ENCODE measurements around the gene MAPK10. TPM values are rescaled to one million over a fixed set of nuclear protein-coding genes. Genes with fewer than 3 reads are reported as not detected.

Gene MAPK10
- total RNA-seq, 1 donor from 2014 or later, result 23.6 TPM

- H3K27ac ChIP-seq, result no peak overlapping the region
- DNase-seq (no peak), ATAC-seq (no peak)
- H3K4me1 ChIP-seq, result no peaks in the 10 kb centered on the region
- no peaks in the 10 kb centered on the region for H3K9me3 ChIP-seq
- H3K4me3 ChIP-seq, result no peak overlapping the region
- no peaks in the 10 kb centered on the region for H3K36me3 ChIP-seq
- H3K27me3 ChIP-seq, result no peaks in the 10 kb centered on the region
- no peak for TF ChIP-seq CTCF (IDR thresholded peaks at IDR 0.05)
- intact Hi-C loops (cut with DNase I), result no loop called here
Observed at GRCh38 chr4:86019906-86020305, 339.9 kb downstream of the MAPK10 start.

- no peaks in the 10 kb centered on the region for H3K27me3 ChIP-seq
- H3K4me1 ChIP-seq, result no peaks in the 10 kb centered on the region
- DNase-seq (no peak), ATAC-seq (no peak)
- no peak overlapping the region for H3K4me3 ChIP-seq
- intact Hi-C loops (cut with DNase I), result no loop called here
- TF ChIP-seq CTCF (IDR thresholded peaks at IDR 0.05), result no peak
- no peaks in the 10 kb centered on the region for H3K9me3 ChIP-seq
- no peaks in the 10 kb centered on the region for H3K36me3 ChIP-seq
- no peak overlapping the region for H3K27ac ChIP-seq
Observed at GRCh38 chr4:86019362-86019761, 340.5 kb downstream of the MAPK10 start.

- Histone ChIP-seq H3K4me1 (no peaks in the 10 kb centered on the region), H3K9me3 (no peaks in the 10 kb centered on the region), H3K27me3 (no peaks in the 10 kb centered on the region), H3K36me3 (no peaks in the 10 kb centered on the region), H3K4me3 (no peak overlapping the region), H3K27ac (no peak overlapping the region)
- no peak for TF ChIP-seq CTCF (IDR thresholded peaks at IDR 0.05)
- intact Hi-C loops (cut with DNase I), result no loop called here
- DNase-seq (no peak), ATAC-seq (no peak)
Observed at GRCh38 chr4:86015412-86016350, 344.2 kb downstream of the MAPK10 start.

GRCh38 chr4:86014599-86014998 is 345.3 kb downstream of the MAPK10 start:
- no peak for DNase-seq

GRCh38 chr4:86013621-86014020 is 346.2 kb downstream of the MAPK10 start:
- ATAC-seq (no peak), DNase-seq (no peak)
- Histone ChIP-seq H3K4me3 (no peak overlapping the region), H3K27me3 (no peaks in the 10 kb centered on the region), H3K9me3 (no peaks in the 10 kb centered on the region), H3K27ac (no peak overlapping the region), H3K36me3 (no peaks in the 10 kb centered on the region), H3K4me1 (no peaks in the 10 kb centered on the region)
- intact Hi-C loops (cut with DNase I), result no loop called here
- no peak for TF ChIP-seq CTCF (IDR thresholded peaks at IDR 0.05)

More at GRCh38 chr4:86014599-86014998, 345.3 kb downstream of the MAPK10 start:
- H3K27ac ChIP-seq, result no peak overlapping the region
- no peak for ATAC-seq
- H3K9me3 ChIP-seq, result no peaks in the 10 kb centered on the region
- no peaks in the 10 kb centered on the region for H3K4me1 ChIP-seq
- no peak overlapping the region for H3K4me3 ChIP-seq
- no peaks in the 10 kb centered on the region for H3K27me3 ChIP-seq
- H3K36me3 ChIP-seq, result no peaks in the 10 kb centered on the region
- TF ChIP-seq CTCF (IDR thresholded peaks at IDR 0.05), result no peak
- intact Hi-C loops (cut with DNase I), result no loop called here

Measured in upper lobe of right lung (tissue), 1 donor.